NCI-H2081 treated with DMSO at 0.1 percent for 48 hours (cell line): Measurements from ENCODE around the gene PRRT4.

Experiments used
- DNase-seq: peaks from one replicate; lab custom pipeline; 2025; lab: John Stamatoyannopoulos, UW

PRRT4 gene

DNA sequence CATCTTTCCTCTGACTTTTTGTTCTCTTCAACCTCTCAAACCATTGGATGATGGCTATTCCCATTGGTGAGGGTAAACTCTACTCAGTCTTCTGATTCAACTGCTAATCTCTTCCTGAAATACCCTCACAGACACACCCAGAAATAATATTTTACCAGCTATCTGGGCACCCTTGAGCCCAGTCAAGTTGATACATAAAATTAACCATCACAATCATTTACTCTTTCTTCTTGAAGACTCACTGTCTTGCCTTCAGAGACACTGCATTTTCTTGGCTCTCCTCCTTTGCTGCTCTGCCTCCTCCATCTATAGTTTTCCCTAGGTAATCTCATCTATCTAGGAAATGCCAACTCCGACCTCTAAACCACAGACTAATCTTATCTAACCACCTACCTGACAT is 12.6 kb upstream of the PRRT4 start:
- DNase-seq = no peak

DNA sequence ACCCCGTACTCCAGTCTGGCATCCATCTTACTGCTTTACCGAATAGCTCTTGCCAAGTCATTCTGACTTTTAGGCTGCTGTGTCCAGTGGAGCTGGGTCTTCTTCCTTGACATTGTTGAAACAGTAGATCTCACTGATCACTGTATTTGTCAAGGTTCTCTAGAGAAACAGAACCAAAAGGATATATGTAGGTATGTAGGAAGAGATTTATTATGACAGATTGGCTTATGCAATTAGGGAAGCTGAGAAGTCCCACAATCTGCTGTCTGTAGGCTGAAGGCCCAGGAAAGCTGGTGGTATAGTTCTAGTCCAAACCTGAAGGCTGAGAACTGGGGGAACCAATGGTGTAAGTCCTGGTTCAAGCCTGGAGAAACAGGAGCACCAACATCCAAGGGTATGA is 12.1 kb upstream of the PRRT4 start:
- no peak for DNase-seq

DNA sequence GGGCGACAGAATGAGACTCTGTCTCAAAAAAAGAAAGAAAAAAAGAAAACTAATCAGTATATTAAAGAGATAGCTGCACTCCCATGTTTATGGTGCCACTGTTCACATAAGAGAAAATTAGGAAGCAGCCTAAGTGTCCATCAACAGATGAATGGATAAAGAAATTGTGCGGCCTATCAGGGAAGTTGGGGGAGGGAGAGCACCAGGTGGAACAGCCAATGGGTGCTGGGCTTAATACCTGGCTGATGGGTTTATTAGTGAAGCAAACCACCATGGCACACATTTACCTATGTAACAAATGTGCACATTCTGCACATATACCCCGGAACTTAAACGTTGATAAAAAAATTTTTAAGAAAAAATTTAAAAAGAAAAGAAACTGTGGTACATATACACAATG is 9.0 kb upstream of the PRRT4 start:
- no peak for DNase-seq

DNA sequence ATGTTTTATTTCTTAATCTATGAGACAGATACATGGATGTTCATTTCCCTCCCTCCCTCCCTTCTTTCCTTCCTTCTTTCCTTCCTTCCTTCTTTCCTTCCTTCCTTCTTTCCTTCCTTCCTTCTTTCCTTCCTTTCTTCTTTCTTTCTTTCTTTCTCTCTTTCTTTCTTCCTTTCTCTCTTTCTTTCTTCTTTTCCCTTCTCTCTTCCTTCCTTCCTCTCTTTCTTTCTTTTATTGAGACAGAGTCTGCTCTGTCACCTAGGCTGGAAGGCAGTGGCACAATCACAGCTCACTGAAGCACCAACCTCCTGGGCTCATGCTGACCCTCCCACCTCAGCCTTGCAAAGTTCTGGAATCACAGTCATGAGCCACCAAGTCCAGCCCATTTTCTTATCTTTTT is 5.5 kb upstream of the PRRT4 start:
- no peak for DNase-seq

DNA sequence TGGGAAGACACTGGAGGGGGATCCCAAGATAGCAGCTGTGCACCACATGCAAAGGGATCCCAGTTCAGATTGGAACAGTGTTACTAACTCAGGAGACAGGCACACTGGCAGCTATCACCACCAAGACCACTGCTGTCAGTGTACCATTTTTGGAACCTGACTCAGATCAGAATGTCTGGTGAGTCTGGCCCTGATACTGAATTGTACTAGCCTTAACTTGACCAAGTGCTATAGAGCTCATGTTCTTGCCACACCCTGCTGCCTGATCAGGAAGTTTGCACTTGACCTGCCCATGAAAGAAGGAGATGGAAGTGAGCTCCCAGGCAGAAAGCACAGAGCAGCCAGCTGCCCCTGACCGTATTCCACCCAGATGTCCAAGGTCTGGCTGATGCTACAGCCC is 4.8 kb upstream of the PRRT4 start:
- DNase-seq = no peak

DNA sequence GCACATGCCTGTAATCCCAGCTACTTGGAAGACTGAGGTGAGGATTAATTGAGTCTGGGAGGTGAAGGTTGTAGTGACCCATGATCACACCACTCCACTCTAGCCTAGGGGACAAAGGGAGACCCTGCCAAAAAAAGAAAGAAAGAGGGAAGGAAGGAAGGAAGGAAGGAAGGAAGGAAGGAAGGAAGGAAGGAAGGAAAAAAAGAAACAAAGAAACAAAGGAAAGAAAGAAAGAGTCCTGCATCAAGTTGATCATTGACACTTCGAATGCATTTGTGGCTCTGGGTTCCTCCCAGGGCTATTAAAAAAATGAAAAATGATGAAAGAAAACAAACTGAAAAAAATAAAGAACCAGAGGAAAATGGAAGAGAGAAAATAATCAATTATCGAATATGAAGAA is 3.9 kb upstream of the PRRT4 start:
- no peak for DNase-seq

DNA sequence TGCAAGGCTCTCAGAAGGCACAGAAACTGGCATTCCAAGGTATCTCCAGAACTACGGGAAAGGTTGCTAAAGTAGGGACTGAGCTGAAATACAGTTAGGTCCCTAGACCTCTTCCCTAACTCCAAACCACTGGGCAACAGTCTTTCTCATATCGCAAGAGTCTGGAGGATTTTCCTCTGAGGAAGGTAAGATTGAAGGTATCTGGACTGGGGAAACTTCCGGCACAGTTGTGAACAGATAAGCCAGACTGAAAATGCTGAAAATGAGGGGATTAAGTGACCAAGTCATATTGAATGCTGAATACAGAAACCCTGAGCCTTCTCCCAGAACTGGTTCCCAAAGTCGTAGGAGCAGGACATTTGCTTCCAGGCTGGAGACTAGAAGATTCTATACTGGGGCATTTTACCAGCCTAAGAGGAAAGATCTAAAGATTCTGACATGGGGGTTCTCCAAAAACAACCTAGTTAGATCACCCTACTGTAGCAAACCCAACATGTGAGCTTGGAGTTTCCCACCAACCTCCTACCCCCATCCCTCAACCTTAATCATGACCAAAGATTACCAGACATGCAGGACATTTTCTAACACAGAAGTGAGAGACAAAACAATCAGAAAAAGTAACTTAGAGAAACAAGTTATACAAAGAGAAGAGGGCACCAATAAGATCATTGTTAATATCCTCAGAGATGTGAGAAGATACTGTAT is 2.8 kb upstream of the PRRT4 start:
- DNase-seq = no peak

DNA sequence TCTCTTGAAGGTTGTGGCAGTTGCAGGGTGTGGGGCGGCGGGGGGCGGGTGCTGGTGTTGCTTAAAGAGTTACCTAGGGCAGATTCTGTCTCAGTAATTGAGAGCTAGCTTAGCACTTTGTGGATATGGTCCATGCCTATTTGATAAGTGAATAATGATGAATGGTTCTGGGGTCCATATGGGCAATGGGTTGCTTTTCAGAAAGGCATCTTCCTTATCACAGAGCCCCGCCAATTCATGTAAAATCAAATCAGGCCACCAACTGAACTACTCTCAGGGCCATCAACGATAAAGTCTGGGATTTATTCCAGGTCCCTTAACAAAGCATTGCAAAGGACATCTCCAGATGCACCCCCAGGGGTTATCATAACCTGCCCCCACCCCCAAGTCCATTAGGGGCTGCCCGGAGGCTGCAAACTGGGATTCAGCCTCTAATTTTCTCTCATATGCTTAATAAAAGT is 1.8 kb upstream of the PRRT4 start:
- DNase-seq = no peak

DNA sequence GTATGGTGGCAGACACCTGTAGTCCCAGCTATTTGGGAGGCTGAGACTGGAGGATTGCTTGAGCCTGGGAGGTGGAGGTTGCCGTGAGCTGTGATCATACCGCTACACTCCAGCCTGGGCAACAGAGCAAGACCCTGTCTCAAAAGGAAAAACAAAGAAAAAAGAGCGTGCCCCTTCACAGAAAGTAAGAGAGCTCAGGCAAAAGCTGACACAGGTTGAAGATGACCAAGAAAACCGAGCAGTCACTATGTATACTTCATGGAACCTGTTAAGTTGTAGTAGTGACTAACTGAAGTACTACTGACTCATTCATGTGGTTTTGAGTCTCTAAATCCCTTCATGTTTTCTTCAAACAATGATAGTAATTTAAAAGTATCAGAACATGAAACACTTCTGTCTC is 1.2 kb upstream of the PRRT4 start:
- DNase-seq = no peak

DNA sequence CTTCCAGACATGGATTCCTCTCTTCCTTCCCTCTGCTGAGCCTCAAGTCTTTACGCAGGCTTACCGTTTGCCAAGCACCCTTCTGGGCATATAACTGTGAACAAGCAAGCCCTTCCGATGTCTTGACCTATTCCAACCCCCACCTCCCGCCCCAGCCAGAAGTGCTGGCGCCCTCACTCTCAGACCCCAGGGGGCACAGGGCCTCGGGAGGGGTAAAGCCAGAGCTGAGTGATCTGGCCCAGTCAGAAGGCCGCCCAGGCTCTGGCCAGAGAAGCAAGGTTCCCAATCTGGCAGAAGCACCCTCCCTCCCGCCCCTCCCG is 1.2 kb downstream of the PRRT4 start:
- DNase-seq = no peak

DNA sequence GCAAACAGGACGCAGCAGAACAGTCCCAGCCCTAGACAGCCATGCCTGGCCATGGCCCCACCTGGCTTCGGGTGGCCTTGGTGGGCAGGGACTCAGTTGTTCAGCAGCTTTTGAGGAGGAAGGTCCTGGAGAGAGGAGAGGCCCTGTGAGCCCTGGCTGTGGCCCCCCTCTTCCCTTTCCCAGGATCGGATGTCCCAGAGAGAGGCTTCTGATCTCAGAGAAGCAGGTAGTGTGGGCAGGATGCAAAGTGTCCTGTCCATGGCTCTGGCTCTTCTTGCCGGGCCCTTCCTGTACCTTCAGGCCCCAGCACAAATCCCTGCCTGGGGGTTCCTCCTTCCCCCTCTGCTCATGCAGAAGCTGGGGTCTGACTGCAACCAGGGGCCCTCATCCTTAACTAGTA is 1.6 kb downstream of the PRRT4 start:
- no peak for DNase-seq

DNA sequence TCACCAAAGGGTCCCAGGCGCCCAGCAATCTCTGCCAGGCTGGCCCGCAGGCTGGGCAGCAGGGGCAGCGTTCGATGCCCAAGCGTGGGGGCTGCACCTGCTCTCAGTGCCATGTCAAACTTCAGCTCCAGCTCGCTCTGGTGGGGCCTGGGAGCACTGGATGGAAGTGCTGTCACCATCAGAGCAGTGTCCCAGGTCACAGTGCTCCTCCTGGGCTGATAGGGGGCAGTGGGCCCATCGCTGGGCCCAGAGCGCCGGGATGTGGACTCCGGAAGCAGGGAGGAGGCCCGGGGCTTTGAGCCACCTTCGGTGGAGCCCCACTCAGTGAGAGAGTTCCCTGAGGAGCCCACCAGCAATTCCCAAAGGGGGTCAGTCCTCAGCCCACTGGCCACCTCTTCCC is 2.2 kb downstream of the PRRT4 start:
- no peak for DNase-seq

DNA sequence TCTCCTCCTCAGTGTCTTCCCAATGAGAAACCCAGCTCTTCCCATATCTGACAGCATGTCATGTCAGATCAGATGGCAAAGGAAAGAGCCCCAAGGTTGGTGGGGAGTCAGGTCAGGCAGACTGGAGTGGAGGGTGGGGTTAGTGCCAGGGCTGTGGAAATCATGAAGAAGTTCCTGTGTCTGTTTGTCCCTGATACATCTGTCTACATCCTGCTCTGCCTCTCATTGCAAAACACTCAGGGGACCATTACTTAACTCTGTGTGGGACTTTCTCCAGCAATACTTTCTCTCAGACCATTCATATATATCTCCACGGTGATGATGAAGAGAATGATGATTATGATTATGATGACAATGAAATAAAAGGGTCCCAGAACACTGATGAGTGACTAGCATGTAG is 3.3 kb downstream of the PRRT4 start:
- no peak for DNase-seq

DNA sequence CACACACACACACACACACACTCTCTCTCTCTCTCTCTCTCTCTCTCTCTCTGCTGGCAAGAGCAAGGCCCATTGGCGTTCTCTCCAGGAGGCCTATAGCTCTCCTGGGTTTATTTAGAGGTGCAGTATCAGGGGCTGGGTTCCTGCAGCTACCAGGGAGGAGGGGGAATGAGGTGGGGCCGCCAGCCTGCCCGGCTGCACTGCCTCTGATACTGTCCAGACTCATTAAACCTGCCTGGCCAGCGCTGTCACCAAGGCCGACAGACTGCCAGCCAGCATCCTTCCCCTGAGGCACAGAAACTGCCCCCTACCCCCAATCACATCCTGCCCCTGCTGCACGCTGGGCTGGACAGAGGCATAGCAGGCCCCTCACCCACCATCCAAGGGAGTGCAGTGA is 4.3 kb downstream of the PRRT4 start:
- no peak for DNase-seq

DNA sequence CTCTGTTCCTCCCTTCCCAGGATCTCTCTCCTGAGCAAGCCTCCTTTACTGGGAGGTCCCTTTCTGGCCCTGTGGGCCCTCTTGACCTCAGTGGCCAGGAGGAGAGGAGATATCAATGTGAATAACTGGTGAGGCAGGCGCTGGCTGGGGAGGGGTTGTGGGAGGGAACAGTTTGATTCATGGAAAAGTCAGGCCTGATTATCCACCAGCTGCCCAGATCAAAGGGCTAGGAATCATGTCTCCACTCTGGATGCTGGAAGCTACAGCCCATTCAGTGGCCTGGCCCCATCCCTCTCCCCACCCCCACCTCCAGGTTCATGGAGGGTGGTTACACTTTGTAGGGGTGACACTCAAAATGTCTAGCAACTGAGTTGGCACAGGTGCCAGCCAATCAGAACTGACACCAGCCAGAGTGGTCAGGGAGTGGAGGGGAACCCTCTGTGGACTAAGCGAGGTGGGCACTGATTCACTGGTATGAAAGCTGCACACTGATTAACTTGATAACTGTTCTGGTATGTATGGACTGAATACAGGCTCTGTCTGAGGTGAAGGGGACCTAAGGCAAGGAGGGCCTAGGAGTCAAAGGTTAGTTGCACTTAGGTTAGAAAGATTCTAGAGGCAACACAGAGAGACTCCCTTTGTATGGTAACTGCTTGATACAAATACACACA is 4.8 kb downstream of the PRRT4 start:
- DNase-seq = no peak

DNA sequence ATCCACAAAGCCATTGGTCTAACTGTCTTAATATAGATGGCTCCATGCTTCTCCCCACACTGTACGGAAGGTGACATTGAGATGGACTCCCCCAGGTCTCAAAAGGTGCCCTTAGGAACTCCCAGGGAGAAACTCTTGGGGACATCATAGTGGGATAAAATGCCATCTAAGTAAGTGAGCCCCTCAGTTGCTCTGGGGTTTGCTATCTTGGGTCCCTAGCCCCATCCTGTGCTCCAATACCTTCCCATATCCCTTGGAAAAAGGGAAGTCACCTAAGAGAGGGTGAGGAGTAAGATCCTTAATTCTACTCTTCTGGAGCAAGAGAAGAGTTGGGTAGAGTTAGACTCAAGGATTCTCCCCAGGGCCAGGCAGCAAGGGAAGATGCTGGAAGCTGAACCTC is 7.9 kb downstream of the PRRT4 start:
- DNase-seq = no peak

DNA sequence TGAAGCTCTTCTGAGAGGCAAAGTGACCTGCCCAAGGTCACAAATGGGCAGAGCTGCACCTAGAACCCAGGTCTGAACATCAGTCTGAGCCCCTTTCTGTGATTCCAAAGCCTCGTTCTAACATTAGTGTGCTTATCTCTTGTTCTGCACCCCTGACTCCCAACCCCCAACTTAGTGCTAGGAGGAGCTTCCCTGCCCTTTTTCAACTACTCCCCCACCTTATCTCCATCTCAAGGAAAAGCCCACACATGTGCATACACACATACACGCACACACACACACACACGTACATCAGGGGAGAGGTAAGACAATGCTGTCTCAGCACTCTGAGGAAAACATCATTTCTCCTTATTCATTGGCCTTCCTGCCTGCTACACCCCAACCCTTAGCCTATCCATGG is 8.3 kb downstream of the PRRT4 start:
- DNase-seq = no peak

DNA sequence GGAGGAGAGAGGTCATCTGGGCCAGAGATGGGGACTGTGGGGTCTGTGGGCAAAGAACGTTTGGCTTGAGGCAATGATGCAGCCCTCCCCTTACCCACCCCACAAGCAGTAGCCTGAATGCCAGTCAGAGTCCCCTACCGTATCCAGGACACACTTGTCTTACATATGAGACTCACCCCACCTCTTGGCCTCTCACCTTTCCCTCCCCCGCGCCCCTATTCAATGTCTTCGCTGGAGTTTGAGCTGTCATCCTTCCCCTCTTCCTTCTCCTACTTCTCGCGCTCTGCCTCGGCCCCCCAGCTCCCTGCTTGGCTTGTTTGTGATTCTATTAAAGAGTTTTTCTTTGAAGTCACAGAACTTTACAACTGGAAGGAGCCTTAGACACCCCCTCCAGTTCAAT is 8.9 kb downstream of the PRRT4 start:
- no peak for DNase-seq

DNA sequence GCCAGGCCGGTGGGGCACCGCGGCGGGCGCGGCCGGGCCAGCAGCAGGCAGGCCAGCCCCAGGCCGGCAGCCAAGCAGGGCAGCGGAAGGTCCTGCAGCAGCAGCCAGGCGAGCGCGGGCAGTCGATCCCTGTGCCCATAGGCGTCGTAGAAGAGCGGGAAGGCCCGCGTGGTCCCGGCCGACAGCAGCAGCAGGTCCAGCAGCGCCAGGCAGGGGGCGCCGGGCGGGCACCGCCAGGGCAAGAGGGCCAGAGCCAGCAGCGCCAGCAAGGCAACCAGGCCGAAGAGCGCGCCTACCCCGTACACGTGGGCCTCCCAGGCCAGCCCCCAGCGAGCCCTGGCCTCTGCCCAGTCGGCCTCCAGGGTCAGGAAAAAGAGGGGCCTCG is 9.3 kb downstream of the PRRT4 start:
- no peak for DNase-seq

DNA sequence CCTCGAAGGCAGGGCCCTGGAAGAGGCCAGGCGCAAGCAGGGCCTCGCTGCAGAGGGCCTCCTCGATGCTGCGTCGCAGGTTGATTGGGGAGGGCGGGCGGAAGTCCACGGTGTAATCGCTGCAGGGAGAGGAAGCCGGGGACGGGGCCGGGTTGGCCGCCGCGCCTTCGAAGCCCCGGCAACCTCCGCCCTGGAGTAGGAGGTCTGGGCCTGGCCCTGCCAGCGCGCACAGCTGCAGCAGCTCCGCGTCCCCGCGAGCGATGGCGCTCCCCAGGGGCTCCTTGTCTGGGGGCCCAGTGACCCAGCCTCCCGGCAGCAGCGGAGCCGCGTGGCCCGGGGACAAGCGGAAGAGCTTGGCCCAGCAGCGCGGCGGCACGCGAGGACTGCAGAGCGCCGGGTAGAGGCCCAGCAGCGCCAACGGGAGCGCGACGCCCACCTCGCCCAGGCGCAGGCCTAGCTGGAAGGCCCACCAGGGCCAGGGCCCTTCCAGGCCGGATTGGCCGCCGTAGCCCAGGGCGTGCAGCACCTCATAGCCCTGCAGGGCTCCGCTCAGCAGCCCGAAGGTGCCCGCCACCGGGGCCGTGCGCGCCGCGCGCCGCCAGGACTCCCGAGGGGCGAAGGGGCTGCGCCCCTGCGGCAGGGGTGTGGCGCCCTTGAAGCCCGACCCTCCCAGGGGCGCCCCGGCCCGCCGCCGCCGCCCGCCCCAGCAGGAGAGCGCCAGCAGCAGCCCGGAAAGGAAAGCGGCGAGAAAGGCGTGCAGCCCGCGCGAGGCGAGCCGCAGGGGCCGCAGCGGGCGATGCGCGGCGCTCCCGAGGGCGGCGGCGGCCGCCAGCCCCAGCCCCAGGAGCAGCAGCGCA is 10.0 kb downstream of the PRRT4 start:
- no peak for DNase-seq

DNA sequence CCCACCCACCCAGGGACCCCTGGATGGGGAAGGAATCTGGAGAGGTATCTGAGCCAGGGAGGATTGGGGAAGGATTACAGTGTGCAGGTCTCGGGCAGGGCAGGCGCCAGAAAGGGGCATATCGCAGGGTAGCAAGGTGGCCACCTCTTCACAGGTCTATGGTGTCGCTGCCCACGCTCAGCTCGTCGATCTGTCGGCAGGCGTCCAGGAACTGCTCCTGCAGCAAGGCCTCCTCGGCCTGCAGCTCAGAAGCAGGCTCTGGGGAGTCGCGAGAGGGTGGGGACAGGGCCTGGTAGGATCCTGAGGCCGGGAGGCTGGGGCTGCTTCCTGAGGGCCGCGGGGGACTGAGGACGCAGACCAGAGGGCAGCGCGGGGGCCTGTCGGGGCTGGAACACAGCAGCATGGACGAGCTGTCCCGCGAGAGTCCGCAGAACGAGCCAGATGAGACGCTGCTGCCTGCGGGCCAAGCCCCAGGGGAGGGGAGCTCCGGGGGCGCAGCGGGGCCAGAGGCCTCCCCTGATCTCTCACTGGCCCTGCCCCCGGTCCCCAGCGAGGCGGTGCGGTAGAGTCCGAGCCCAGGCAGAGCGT is 10.7 kb downstream of the PRRT4 start:
- no peak for DNase-seq

DNA sequence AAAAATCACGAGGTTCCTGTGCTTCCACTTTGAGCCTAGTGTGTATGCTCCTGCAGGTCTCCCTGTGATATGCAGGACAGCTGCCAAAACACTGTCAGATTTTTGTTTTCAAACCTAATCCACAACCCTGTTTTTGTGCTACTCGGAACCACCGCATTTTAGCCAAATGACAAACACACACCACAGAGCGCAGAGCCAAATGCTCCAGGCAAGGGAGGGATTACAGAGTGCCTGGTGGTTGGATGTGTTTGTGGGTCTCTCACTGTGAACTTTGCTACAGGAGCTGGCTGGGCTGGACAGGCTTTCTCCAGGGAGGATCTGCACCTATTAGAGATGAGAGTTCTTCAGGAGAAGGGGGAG is 12.0 kb downstream of the PRRT4 start:
- no peak for DNase-seq

DNA sequence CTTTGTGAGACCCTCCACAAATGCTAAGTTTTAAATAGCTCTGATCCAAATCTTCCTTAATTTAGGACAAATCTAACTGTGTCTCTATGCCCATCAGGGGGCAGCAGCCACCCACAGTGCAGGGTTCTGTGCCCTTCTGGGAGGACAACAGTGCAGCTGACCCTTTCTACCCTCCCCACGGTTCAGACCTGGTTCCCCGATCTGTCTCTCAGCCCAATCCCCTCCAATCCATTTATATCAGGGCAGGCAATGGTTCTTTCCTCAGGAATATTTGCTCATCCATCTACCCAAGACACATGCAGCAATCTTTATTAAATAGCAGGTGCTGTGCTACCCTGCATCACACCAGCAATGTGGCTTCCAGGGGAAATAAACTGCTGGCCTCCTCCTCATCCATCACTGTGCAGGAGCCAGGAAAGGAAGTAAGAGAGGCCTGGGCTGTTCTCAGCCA is 13.8 kb downstream of the PRRT4 start:
- DNase-seq = no peak
